Epithelial cell of umbilical artery (primary cell): ENCODE results near the gene WDR73. TPM values are rescaled to one million over a fixed set of nuclear protein-coding genes. Genes with fewer than 3 reads are reported as not detected.

Experiments
- total RNA-seq: library from RNA; depleted of rRNA; stranded (reverse); fragments of >200 nt; gene quantifications from 2 replicates; pipeline ENCODE4 v1.2.3, GENCODE V29; 2014

WDR73 gene
- 22.4 and 35.4 TPM in 2 replicates for total RNA-seq

DNA sequence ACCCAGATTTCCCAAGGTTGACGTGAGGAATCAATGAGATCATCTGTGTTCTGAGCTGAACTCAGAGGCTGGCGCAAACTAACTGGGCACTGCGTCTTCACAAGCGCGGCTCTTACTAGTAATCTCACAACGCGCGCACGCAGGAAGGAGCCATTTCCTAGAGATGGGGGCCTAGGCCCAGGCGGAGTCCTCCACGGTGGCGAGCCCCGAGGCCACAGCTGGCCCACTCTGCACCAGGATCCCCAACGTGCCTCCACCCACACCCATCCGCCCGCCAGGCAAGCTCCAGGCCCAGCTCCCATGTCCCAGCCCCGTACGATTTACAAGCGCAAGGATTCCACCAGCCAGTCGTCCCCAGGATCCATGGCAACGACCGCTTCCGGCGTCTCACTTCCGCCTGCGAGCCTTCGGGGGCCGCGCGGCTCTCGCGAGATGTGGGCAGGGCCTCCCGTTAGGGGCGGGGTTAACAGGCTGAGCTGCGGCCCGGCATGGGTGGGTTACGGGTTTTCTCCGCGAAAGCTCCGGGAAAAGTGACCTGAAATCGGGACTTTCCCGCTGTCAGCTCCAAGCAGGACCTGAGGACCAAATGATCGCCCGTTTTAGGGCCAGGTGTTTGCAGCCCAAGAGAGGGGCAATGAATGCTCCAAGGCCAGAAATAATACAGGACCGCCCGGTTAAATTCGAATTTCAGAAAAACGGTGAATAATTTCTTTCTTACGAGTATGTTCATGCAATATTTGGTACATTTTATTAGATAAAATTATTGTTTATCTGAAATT is at the start of gene WDR73:
WDR73 (minus strand) TSS at position 374 of the 779 bp plus-strand sequence; CDS start at position 365, 9 bp downstream.

DNA sequence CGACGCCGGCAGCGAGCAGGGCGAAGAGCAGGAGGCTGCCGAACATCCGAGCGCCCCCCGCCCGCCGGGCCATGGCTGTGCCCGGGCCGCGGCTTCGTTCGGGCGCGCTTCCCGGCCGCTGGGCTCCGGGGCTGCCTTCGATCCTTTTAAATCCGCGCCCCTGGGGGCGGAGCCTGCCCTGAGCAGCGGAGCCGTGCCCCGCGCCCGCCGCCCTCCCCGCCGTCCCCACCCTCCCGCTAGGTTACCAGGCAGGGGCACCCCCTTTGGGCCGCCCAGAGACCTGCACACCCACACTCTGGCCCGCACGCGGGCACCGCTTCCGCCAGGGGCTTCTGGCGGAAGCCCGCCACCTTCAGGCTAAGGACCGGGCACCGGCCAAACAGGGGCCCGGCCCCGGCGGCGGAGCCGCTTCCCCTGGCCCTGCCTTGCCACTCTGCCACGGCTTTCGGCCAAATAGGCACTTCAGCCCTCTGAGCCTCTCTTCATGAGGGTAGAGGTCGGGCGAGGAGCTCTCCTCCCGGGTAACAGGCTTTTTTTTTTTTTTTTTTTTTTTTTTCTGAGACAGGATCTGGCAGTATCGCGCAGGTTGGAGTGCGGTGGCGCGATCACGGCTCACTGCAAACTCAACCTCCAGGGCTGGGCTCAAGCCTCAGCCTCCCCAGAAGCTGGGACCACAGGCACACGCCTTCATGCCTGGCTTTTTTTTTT is 4.2 kb upstream of the WDR73 start, which contains the start of gene NMB:
NMB (minus strand) TSS at position 120 of the 708 bp plus-strand sequence; CDS start at position 73, 47 bp downstream.

DNA sequence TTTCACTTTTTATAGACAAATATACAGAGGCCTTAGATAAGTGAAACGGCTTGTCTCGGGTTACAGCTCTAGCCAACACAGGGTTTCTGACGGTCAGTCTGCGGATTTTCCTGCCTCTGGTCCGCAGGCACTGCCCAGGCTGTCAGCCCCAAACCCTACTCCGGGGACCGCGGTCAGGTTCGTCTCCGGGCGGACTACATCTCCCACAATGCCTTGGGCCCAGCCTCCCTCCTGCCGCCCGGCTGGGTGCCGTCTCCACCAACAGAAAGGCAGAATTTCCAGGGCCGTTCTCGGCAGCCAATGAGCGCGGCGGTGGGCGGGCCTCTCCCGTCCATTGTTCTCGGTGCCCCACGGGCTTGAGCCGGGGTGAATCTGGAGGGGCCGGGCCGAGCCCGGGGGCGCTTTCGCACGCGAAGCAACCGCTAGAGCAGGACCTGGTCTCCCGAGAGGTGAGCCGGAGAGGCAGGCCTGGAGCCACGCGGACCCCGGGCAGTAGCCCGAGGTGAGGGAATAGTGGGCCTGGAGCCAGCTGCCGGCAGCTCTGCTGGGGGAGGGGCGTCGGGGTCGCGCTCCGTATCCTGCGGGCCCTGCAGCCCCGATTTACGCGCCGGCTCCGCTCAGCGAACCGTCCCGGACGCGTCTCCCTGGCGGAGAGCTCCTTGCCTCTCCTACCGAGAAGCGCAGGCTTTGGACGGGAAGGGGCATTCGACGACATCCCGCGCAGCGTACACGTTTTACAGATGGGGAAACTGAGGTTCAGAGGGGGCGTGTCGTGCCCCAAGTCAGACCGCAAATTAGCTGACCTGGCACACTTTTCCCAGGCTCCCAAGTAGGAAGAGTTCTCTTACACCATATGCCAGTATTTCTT is 53.2 kb downstream of the WDR73 start, which contains the start of gene ZSCAN2:
ZSCAN2 (plus strand) TSS at position 323 of the 868 bp plus-strand sequence. CDS start 2,919 bp downstream, outside the sequence.

Other genes with a start within 250 kb of the WDR73 start
- gene ZSCAN2, start 53.3 kb downstream of the WDR73 start, total RNA-seq: 11.0 and 14.7 TPM in 2 replicates
- gene NMB, start 3.9 kb upstream of the WDR73 start, total RNA-seq: 5.5 and 8.2 TPM in 2 replicates
- 315 and 352 TPM in 2 replicates for gene SEC11A, start 61.9 kb upstream of the WDR73 start, total RNA-seq
- gene ZNF592, start 94.3 kb upstream of the WDR73 start, total RNA-seq: 2.3 and 2.9 TPM in 2 replicates
- gene ALPK3, start 163.1 kb upstream of the WDR73 start, total RNA-seq: 9.1 and 13.1 TPM in 2 replicates
- gene SLC28A1, start 230.4 kb upstream of the WDR73 start, total RNA-seq: not detected in 2 replicates